SK-N-MC (cell line): ENCODE data around the gene SLC2A4.

Experiments used
- DNase-seq: peaks from one replicate; pipeline ENCODE4 v3.0.0-alpha.2; 2011; ENCODE audit warnings: low read depth, low spot score
- H3K27ac ChIP-seq: fragments of 200-600 bp; sonication (generic); 2 replicates; pipeline ENCODE4 v1.5.1; 2016; ENCODE audit warnings: mixed run types
- H3K36me3 ChIP-seq: fragments of 200-600 bp; sonication (generic); 2 replicates; pipeline ENCODE4 v1.6.1; 2017; ENCODE audit warnings: antibody characterized with exemption, low read length, mixed read lengths; ENCODE audit not compliant: insufficient read depth
- H3K4me3 ChIP-seq: fragments of 200-600 bp; sonication (generic); 2 replicates; pipeline ENCODE4 v1.5.1; 2016
- H3K9ac ChIP-seq: fragments of 200-600 bp; sonication (generic); 2 replicates; pipeline ENCODE4 v1.8.0; 2017; ENCODE audit warnings: mixed run types, mixed read lengths; ENCODE audit not compliant: insufficient read length
- H3K9me3 ChIP-seq: fragments of 200-600 bp; sonication (generic); 2 replicates; pipeline ENCODE4 v1.6.1; 2017; ENCODE audit warnings: low read depth, mild to moderate bottlenecking, antibody characterized with exemption, low read length, moderate library complexity, mixed read lengths
- EZH2 ChIP-seq: fragments of 200-600 bp; sonication (generic); IDR thresholded peaks from one replicate; pipeline ENCODE4 v1.6.1; 2017; ENCODE audit warnings: antibody characterized with exemption
- FOXP2 ChIP-seq: optimal IDR thresholded peaks from 2 replicates; pipeline ENCODE3; 2011; ENCODE audit warnings: mild to moderate bottlenecking, moderate library complexity; ENCODE audit not compliant: insufficient read depth; ENCODE audit errors: extremely low read length, control extremely low read depth
- POLR2AphosphoS5 ChIP-seq: IDR thresholded peaks from 2 replicates; pipeline ENCODE4 v1.6.1; 2012; ENCODE audit warnings: mild to moderate bottlenecking, low read depth, low read length, borderline replicate concordance

SLC2A4 gene

DNA sequence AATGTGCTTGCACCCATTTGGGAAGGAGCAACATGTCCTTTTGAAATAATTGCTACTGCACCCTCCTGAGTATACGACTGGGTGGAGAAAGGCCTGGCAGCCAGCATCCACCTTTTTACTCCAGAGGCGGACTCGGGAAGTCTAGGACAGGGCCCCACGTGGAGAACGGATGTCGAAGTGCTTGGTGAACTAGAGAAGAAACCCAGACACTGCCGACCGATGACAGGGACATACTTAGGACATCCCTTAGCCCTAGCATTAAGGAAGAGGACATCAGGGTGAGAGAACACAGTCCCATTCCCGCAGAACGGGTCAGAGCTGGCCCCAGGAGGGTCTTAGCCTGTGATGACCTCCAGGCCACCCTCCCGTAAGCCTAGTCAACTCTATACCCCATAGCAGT lies 9.2 kb downstream of the SLC2A4 start:
- Histone ChIP-seq H3K27ac (no peak overlapping the region), H3K36me3 (no peaks in the 10 kb centered on the region), H3K4me3 (no peak overlapping the region), H3K9ac (no peak overlapping the region), H3K9me3 (no peaks in the 10 kb centered on the region)
- TF ChIP-seq POLR2AphosphoS5 = no peak
- TF ChIP-seq EZH2 = no peak
- TF ChIP-seq FOXP2 = no peak
- DNase-seq = no peak

DNA sequence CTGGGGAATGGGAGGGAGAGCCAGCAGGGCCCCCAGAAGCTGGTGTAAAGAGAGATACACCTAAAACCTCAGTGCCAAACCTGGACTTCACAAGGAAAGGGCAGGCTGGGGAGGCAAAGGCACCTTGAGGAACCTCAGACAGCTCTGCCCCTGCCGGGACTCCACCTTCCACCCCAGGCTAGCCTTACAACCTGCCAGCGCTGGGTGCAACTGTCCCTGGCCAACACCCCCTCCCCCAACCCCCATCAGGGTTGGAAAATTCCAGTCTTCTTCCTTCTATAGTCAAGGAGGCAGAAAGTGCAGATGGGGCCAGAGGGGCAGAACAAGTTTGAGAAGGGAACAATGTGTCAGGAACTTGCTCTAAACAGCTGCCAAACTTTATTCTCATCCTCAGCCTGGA lies 10.7 kb downstream of the SLC2A4 start:
- no peak overlapping the region for H3K9ac ChIP-seq
- H3K9me3 ChIP-seq = no peaks in the 10 kb centered on the region
- H3K36me3 ChIP-seq = no peaks in the 10 kb centered on the region
- no peak overlapping the region for H3K27ac ChIP-seq
- no peak for TF ChIP-seq EZH2
- TF ChIP-seq POLR2AphosphoS5 = no peak
- TF ChIP-seq FOXP2 = no peak
- no peak for DNase-seq
- H3K4me3 ChIP-seq = no peak overlapping the region

DNA sequence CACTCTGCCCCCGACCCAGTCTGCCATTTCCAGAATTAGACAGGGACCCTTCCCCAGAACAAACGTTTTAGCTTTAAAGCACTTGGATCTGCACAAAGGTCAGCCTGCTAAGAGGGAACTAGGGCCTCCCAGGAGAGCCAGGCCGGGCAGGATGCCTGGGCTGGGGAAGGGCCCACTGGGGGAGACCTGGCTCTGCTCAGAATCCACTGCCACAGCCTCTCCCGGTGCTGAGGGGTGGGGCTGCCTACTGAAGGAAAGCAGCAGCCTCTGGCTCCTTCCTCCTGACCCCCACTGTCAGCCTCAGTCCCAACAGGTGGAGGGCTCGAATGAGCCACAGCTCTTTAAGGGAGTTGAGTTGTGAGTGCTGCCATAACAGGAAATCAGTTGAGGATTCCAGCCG lies 11.2 kb downstream of the SLC2A4 start:
- no peak overlapping the region for H3K27ac ChIP-seq
- no peak for TF ChIP-seq EZH2
- no peak for DNase-seq

DNA sequence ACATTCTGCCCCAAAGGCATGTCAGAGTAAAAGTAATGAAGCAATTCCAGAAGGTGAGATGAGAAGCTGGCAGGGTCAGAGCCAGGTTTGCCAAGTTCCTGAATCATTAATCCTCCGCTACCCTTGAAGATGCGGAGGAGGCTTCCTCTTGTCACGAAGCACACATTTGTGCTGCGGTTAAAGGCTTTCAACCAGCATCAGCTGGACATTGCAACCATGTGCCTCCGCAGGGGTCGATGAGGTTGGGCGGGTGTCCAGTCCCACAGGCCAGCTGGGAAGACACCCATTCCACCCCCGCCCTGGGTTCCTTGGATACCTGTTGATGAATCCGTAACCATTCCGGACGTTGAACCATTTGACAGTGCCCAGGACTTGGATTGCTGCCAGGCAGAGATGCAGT lies 11.6 kb downstream of the SLC2A4 start:
- Histone ChIP-seq H3K27ac (0 out of 2 replicates have a peak overlapping the region, but pooled peaks have one; percentile 19), H3K4me3 (peak overlapping the region; percentile 81), H3K36me3 (no peaks in the 10 kb centered on the region), H3K9ac (no peak overlapping the region), H3K9me3 (no peaks in the 10 kb centered on the region)
- DNase-seq = no peak
- TF ChIP-seq FOXP2 (no peak), EZH2 (no peak), POLR2AphosphoS5 (no peak)

More for the DNA sequence above, 11.2 kb downstream of the SLC2A4 start:
- Histone ChIP-seq H3K36me3 (no peaks in the 10 kb centered on the region), H3K4me3 (peak overlapping the region; percentile 81), H3K9ac (no peak overlapping the region), H3K9me3 (no peaks in the 10 kb centered on the region)

DNA sequence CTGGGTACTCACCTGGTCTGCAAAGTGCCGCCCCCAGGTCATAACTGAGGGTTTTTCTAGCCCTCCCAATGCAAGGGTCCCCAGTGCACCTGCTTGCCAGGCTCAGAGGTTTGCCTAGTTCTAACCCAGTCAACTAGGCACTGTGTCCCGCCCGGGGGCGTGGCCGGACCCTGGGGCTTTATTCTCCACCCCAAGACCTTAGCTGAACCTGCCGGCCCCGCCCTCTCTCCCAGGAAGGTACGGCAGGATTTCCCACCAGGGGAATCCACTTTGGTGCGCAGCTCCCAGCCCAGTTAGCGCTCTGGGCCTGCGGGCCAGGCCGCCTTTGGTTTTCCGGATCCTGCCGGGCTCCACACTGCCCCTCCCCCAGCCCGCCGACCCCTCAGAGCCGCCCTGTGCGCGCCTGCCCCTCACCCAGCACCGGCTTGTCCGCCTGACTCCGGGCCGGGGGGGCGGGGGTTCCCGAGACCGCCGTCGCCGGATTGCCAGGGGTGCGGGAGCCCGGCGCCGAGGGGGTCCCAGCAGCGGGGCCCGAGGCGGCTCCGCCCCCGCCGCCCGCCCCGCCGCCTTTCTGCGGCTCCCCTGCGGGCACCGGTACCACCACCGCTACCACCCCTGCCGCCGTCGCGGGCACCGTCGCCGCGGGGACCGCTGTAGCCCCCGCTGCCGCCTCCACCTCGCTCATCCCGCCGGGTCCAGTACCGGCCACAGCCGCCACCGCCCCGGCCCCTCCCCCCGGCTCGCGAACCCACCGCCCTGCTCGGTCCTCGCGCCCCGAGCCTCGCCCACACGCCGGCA lies 12.5 kb downstream of the SLC2A4 start:
- H3K36me3 ChIP-seq = no peaks in the 10 kb centered on the region
- H3K27ac ChIP-seq = no peak overlapping the region
- no peak overlapping the region for H3K9ac ChIP-seq
- peak overlapping the region; percentile 81 for H3K4me3 ChIP-seq
- H3K9me3 ChIP-seq = no peaks in the 10 kb centered on the region
- no peak for DNase-seq
- no peak for TF ChIP-seq EZH2
- TF ChIP-seq POLR2AphosphoS5 = no peak
- no peak for TF ChIP-seq FOXP2

DNA sequence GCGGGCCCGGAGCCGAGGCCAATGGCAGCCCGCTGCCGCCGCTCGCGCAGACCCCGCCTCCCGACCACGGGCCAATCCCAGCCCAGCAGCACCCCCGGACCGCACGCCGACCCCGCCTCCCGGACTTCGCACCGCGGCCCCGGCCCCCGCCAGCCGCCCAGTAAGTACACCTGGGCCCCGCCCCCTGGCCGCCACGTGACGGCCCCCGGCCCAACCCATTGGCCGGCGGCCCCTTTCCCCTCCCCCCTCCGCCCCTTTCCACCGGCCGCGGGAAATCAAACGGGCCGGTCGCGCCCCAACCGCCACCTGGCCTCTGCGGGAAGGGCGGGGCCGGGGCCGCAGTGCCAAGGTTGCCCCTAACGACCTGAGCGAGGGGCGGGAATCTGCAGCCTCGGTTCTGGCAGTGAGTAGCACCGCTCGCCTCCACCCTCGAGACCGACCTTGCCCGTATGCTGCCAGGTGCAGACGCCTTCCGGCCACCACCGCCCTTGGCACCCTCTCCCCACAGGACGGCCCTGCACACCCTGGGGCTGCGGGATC lies 13.2 kb downstream of the SLC2A4 start, which contains the start of gene YBX2:
TSS of gene YBX2 (minus strand) at position 26 of the 540 bp plus-strand sequence. CDS start 139 bp downstream, outside the sequence.
- H3K27ac ChIP-seq = no peak within 1 kb of the TSS
- H3K9me3 ChIP-seq = no peaks in the 10 kb centered on the region
- TF ChIP-seq FOXP2 (no peak), EZH2 (no peak), POLR2AphosphoS5 (no peak)
- H3K36me3 ChIP-seq = no peaks in the 10 kb centered on the region
- no peak for DNase-seq
- no peak within 1 kb of the TSS for H3K9ac ChIP-seq
- H3K4me3 ChIP-seq = peak within 1 kb of the TSS; percentile 81

DNA sequence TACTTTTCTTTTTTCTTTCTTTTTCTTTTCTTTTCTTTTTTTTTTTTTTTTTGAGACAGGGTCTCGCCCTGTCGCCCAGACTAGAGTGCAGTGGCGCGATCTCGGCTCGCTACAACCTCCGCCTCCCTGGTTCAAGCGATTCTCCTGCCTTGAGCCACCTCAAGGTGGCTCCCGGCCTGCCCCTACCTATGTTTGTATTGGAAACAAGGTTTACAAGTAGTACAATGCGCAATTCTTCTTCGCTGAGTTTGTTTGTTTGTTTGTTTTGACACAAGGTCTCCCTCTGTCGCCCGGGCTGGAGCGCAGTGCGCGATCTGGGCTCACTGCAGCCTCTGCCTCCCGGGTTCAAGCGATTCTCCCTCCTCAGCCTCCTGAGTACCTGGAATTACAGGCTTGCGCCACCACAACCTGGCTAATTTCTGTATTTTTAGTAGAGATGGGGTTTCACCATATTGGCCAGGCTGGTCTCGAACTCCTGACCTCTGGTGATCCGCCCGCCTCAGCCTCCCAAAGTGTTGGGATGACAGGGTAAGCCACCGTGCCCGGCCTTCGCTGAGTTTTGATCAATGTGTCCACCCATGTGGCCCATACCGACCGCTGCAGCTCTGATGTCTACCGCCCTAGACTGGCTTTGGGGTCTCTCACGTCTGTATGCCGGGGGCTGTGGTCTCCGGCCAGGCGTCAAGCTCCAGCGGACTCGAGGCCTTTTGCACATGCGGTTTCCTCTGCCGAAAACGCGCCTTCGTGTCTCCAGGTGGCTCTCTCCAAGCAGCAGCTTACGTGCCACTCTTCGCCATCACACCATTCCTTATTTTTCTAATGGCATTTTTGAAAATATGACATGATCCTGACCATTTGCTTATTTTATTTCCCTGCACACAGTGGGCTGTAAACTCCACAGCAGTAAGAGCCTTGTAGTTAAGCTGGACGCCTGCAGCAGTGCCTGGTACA lies 14.0 kb downstream of the SLC2A4 start:
- Histone ChIP-seq H3K36me3 (no peaks in the 10 kb centered on the region), H3K9me3 (no peaks in the 10 kb centered on the region), H3K4me3 (peak overlapping the region; percentile 81), H3K9ac (no peak overlapping the region), H3K27ac (no peak overlapping the region)
- no peak for DNase-seq
- TF ChIP-seq FOXP2 (no peak), POLR2AphosphoS5 (no peak), EZH2 (no peak)
